HEK293T (cell line): Measurements from ENCODE around the gene DDX3Y.

Source experiments
- CTCF ChIA-PET: fragments of 350-600 bp; formaldehyde crosslinking; extraction: SDS; loops from one replicate; lab custom pipeline; 2021; ENCODE audit warnings: antibody characterized with exemption, inconsistent platforms; lab: Yijun Ruan, JAX
- POLR2A ChIA-PET: fragments of 350-600 bp; formaldehyde crosslinking; extraction: SDS; loops from one replicate; lab custom pipeline; 2020; ENCODE audit warnings: antibody characterized with exemption, inconsistent platforms; lab: Yijun Ruan, JAX
- DNase-seq: peaks from one replicate; pipeline ENCODE4 v3.0.0; 2012; ENCODE audit warnings: mixed read lengths; ENCODE audit errors: extremely low spot score
- ARNT ChIP-seq: fragments of 450-650 bp; IDR thresholded peaks from 2 replicates; pipeline ENCODE4 v1.6.1; 2017; ENCODE audit warnings: mild to moderate bottlenecking
- BHLHE40 ChIP-seq: fragments of 450-650 bp; IDR thresholded peaks from 2 replicates; pipeline ENCODE4 v1.6.1; 2016; ENCODE audit warnings: mild to moderate bottlenecking, moderate library complexity, borderline replicate concordance
- CTBP1 ChIP-seq: fragments of 450-650 bp; IDR thresholded peaks from 2 replicates; pipeline ENCODE4 v1.6.1; 2016; ENCODE audit warnings: borderline replicate concordance
- ELF4 ChIP-seq: fragments of 450-650 bp; IDR thresholded peaks from 2 replicates; pipeline ENCODE4 v1.6.1; 2017; ENCODE audit warnings: antibody characterized with exemption
- FOXA1 ChIP-seq: fragments of 450-650 bp; IDR thresholded peaks from 2 replicates; pipeline ENCODE4 v1.6.1; 2016; ENCODE audit warnings: mild to moderate bottlenecking
- FOXK2 ChIP-seq: fragments of 450-650 bp; IDR thresholded peaks from 2 replicates; pipeline ENCODE4 v1.6.1; 2016; ENCODE audit warnings: mild to moderate bottlenecking
- FOXM1 ChIP-seq: fragments of 450-650 bp; IDR thresholded peaks from 2 replicates; pipeline ENCODE4 v1.6.1; 2017; ENCODE audit warnings: mild to moderate bottlenecking, borderline replicate concordance
- HDGF ChIP-seq: fragments of 450-650 bp; IDR thresholded peaks from 2 replicates; pipeline ENCODE4 v1.6.1; 2017; ENCODE audit warnings: antibody characterized with exemption, borderline replicate concordance
- L3MBTL2 ChIP-seq: fragments of 450-650 bp; conservative IDR thresholded peaks from 2 replicates; pipeline ENCODE4 v1.6.1; 2016; ENCODE audit warnings: mild to moderate bottlenecking
- LEF1 ChIP-seq: fragments of 450-650 bp; IDR thresholded peaks from 2 replicates; pipeline ENCODE4 v1.6.1; 2017; ENCODE audit warnings: mild to moderate bottlenecking, borderline replicate concordance
- NFRKB ChIP-seq: fragments of 450-650 bp; IDR thresholded peaks from 2 replicates; pipeline ENCODE4 v1.6.1; 2016; ENCODE audit warnings: mild to moderate bottlenecking, moderate library complexity
- SP1 ChIP-seq: fragments of 450-650 bp; IDR thresholded peaks from 2 replicates; pipeline ENCODE4 v1.6.1; 2017
- SUZ12 ChIP-seq: fragments of 450-650 bp; IDR thresholded peaks from 2 replicates; pipeline ENCODE4 v1.6.1; 2016; ENCODE audit warnings: mild to moderate bottlenecking
- TARDBP ChIP-seq: fragments of 450-650 bp; IDR thresholded peaks from 2 replicates; pipeline ENCODE4 v1.6.1; 2016
- ZNF384 ChIP-seq: fragments of 450-650 bp; IDR thresholded peaks from 2 replicates; pipeline ENCODE4 v1.6.1; 2016
- TF ChIP-seq, protein P1 (sequence below): fragments of 450-650 bp; IDR thresholded peaks from 2 replicates; pipeline ENCODE4 v1.6.1; 2016

The DDX3Y gene

DNA sequence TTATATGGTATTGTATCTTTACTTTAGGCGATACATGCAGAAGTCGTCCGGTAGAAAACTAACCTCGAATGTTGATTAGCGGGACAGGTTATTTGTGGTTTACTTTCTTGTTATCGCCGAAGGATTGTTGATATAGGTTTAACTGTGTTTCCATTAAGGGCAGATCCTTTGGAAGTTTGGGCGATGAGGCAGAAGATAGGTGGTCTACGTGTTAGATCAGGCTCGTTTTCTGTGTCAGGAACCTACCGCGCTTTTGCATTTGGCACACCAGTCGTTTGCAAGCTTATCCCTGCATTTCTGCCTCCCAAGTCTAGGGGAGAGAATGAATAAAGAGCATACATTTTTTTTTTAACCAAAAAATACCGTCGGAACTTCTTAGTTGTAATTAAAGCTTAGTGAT, 1.2 kb downstream of the DDX3Y start:
- ChIA-PET CTCF (no interaction called here), POLR2A (no interaction called here)
- no peak for DNase-seq
- TF ChIP-seq LEF1 = no peak
- no peak for TF ChIP-seq ARNT
- no peak for TF ChIP-seq FOXM1
- no peak for TF ChIP-seq TARDBP
- TF ChIP-seq ZNF384 = no peak
- no peak for TF ChIP-seq ELF4
- TF ChIP-seq HDGF = no peak
- no peak for TF ChIP-seq FOXK2
- no peak for TF ChIP-seq FOXA1
- no peak for TF ChIP-seq SP1

DNA sequence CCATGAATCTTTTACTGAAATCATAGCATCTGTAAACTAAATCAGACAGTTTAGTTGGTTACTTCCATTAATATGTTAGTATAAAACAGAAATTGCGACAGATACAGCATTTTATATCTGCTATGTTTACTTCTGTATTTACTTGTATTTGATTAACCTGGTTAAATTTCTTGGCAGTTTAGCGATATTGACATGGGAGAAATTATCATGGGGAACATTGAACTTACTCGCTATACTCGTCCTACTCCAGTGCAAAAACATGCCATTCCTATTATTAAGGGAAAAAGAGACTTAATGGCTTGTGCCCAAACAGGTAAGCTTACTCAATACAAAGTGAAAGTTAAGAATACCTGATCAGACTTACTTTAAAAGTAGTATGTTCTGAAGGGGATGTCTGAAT, 8.9 kb downstream of the DDX3Y start:
- DNase-seq = no peak
- POLR2A ChIA-PET = no interaction called here
- no peak for TF ChIP-seq SP1
- TF ChIP-seq, protein P1, sequence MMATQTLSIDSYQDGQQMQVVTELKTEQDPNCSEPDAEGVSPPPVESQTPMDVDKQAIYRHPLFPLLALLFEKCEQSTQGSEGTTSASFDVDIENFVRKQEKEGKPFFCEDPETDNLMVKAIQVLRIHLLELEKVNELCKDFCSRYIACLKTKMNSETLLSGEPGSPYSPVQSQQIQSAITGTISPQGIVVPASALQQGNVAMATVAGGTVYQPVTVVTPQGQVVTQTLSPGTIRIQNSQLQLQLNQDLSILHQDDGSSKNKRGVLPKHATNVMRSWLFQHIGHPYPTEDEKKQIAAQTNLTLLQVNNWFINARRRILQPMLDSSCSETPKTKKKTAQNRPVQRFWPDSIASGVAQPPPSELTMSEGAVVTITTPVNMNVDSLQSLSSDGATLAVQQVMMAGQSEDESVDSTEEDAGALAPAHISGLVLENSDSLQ = no peak
- TF ChIP-seq SUZ12 = no peak
- TF ChIP-seq LEF1 = no peak
- no peak for TF ChIP-seq FOXK2
- no peak for TF ChIP-seq L3MBTL2
- TF ChIP-seq ZNF384 = no peak
- no peak for TF ChIP-seq BHLHE40
- no peak for TF ChIP-seq FOXM1
- TF ChIP-seq NFRKB = no peak
- no peak for TF ChIP-seq FOXA1
- TF ChIP-seq CTBP1 = no peak
- TF ChIP-seq ARNT = no peak
- no peak for TF ChIP-seq HDGF
- TF ChIP-seq TARDBP = no peak
- TF ChIP-seq ELF4 = no peak
- CTCF ChIA-PET = no interaction called here

DNA sequence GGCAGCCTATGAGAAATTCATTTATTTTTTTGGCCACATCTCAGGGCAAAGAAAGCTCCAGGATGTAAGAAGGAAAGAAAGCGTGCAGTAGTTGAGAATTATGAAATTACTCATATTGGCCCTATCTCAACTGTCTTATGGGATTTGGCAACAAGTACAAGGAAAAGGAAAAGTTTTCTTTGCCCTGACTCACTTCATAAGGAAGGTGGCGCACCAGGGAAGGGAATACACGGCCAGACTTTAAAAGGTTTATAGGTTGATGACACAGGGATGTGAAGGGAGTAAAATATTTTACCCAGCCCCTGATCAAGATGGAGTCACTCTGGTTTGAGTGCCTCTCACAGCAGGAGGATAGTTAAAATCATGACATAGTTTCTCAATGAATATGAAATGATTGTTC, 23.4 kb downstream of the DDX3Y start:
- POLR2A ChIA-PET = no interaction called here
- CTCF ChIA-PET = no interaction called here
- no peak for DNase-seq
- TF ChIP-seq FOXA1 (no peak), L3MBTL2 (no peak), SUZ12 (no peak), ELF4 (no peak), CTBP1 (no peak), BHLHE40 (no peak), SP1 (no peak), FOXK2 (no peak), ARNT (no peak)
- TF ChIP-seq, protein P1 = no peak

DNA sequence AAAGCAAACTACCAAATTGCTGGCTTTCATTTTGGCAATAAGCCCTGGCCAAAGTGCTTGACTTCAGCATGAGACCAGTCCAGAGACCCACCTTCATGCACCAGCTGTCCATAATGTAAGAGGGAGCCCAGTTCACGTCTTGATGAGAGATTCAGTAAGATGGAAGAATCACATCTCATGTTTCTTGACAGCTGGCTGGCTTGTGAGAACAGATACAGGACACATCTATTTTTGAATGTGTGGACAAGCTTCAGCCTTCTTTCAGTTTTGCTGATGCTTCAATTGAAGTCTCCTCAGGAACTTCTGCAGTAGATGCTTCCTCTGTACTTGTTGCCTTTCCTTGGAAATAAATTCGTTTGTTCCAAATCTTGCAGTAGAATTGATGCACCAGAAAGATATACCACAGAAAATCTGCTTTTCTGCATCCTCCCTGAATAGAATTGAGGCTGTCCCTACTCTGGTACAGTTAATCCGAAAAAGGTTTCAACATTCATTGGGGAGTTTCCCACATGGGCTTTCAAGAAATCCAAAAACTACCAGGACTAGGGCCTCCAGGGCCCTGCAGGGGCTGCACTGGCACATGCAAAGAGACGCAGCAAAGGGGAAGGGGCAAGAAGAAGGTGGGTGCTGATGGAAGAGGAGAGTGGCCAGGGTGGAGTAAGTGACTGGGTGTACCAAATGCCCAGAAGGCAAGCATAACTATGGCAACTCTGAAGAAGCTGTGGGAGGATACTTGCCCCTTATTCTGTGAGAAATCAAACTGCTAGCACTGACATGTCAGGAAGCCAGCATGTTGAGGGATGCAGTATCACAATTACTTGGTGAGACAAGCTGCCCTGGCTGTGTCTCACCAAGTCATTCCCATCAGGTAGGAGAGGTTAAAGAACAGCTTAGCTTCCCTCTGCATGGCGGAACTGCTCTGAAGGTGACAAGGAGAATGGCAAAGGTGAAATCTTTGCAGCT, 37.3 kb downstream of the DDX3Y start:
- CTCF ChIA-PET = no interaction called here
- no peak for DNase-seq
- TF ChIP-seq CTBP1 (no peak), TARDBP (no peak), BHLHE40 (no peak), ZNF384 (no peak), HDGF (no peak), SUZ12 (no peak), FOXA1 (no peak), NFRKB (no peak), FOXK2 (no peak)
- POLR2A ChIA-PET = no interaction called here
